SU-DHL-6 (cell line): ENCODE data around the gene GSN.

Experiments used
- EZH2phosphoT487 ChIP-seq: fragments of 200-600 bp; sonication (generic), shearing (Covaris generic); conservative IDR thresholded peaks from 2 replicates; pipeline ENCODE4 v1.6.1; 2018; ENCODE audit warnings: mild to moderate bottlenecking, antibody characterized with exemption, low read length, moderate library complexity, mixed read lengths
- TF ChIP-seq, protein P1 (sequence below): fragments of 200-600 bp; sonication (generic); IDR thresholded peaks from one replicate; pipeline ENCODE4 v1.5.1; 2017; ENCODE audit warnings: antibody characterized with exemption, mild to moderate bottlenecking, low read length, moderate library complexity; ENCODE audit not compliant: insufficient read depth, poor library complexity, severe bottlenecking

DNA sequence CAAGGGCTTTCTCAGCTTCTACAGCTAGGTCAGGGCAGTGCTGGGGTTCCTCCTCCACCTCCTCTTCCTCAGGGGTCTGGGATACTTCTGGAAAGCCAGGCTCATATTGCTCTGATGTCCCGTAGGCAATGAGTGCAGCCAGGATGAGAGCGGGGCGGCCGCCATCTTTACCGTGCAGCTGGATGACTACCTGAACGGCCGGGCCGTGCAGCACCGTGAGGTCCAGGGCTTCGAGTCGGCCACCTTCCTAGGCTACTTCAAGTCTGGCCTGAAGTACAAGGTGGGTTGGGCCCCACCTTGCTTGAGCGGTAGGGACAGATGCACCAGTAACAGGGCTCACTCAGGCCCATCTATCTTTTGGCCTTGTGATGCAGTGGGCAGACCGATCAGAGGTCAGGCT, 34.8 kb downstream of the GSN start:
- TF ChIP-seq, protein P1, sequence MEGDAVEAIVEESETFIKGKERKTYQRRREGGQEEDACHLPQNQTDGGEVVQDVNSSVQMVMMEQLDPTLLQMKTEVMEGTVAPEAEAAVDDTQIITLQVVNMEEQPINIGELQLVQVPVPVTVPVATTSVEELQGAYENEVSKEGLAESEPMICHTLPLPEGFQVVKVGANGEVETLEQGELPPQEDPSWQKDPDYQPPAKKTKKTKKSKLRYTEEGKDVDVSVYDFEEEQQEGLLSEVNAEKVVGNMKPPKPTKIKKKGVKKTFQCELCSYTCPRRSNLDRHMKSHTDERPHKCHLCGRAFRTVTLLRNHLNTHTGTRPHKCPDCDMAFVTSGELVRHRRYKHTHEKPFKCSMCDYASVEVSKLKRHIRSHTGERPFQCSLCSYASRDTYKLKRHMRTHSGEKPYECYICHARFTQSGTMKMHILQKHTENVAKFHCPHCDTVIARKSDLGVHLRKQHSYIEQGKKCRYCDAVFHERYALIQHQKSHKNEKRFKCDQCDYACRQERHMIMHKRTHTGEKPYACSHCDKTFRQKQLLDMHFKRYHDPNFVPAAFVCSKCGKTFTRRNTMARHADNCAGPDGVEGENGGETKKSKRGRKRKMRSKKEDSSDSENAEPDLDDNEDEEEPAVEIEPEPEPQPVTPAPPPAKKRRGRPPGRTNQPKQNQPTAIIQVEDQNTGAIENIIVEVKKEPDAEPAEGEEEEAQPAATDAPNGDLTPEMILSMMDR: no peak
- TF ChIP-seq EZH2phosphoT487: no peak
